WTC11 (cell line): ENCODE results near the gene MTUS2. TPM values are rescaled to one million over a fixed set of nuclear protein-coding genes. Genes with fewer than 3 reads are reported as not detected.

Experiments
- ATAC-seq: fragments of 200-7000 bp; cut with Tn5 transposase; 2 replicates; pipeline ENCODE4 v1.10.0; 2021; ENCODE audit warnings: mild to moderate bottlenecking, moderate library complexity
- CTCF ChIA-PET: fragments of 300-600 bp; sonication (Branson Sonifier 250); formaldehyde crosslinking; loops from one replicate; lab custom pipeline; 2021; ENCODE audit warnings: antibody characterized with exemption; lab: Charles Lee
- POLR2A ChIA-PET: fragments of 350-600 bp; sonication (Branson Sonifier 250); formaldehyde crosslinking; loops from one replicate; lab custom pipeline; 2021; ENCODE audit warnings: antibody characterized with exemption; lab: Charles Lee
- DNase-seq: peaks from one replicate; pipeline ENCODE4 v3.0.0; 2021; ENCODE audit warnings: low spot score
- H3K27ac Mint-ChIP-seq: 2 replicates; pipeline ENCODE4 v1.8.0; 2021; ENCODE audit warnings: mixed read lengths
- H3K27me3 Mint-ChIP-seq: 2 replicates; pipeline ENCODE4 v1.8.0; 2021; ENCODE audit warnings: low read depth, mild to moderate bottlenecking, moderate library complexity, mixed read lengths
- H3K36me3 Mint-ChIP-seq: 2 replicates; pipeline ENCODE4 v1.8.0; 2021; ENCODE audit warnings: mixed read lengths
- H3K4me1 Mint-ChIP-seq: 2 replicates; pipeline ENCODE4 v1.8.0; 2022; ENCODE audit warnings: mixed read lengths
- H3K4me3 Mint-ChIP-seq: 2 replicates; pipeline ENCODE4 v1.8.0; 2021; ENCODE audit warnings: mild to moderate bottlenecking, moderate library complexity, mixed read lengths
- H3K9me3 Mint-ChIP-seq: 2 replicates; pipeline ENCODE4 v1.8.0; 2021; ENCODE audit warnings: mixed read lengths
- CREM ChIP-seq: sonication (generic); formaldehyde crosslinking; IDR thresholded peaks from 2 replicates; pipeline ENCODE4 v1.8.1; 2022; ENCODE audit warnings: mild to moderate bottlenecking, missing genetic modification reagents, moderate library complexity
- EMX1 ChIP-seq: fragments of 250-450 bp; sonication (Bioruptor Pico); IDR thresholded peaks from 2 replicates; pipeline ENCODE4 v1.8.0; 2021; ENCODE audit warnings: mild to moderate bottlenecking
- GTF2I ChIP-seq: fragments of 250-450 bp; sonication (Bioruptor Pico); conservative IDR thresholded peaks from 2 replicates; pipeline ENCODE4 v1.4.0; 2021; ENCODE audit warnings: mild to moderate bottlenecking
- HMGA2 ChIP-seq: fragments of 250-450 bp; sonication (Bioruptor Pico); IDR thresholded peaks from 2 replicates; pipeline ENCODE4 v1.4.0; 2021; ENCODE audit warnings: mild to moderate bottlenecking, moderate library complexity
- NFATC4 ChIP-seq: fragments of 250-450 bp; sonication (Bioruptor Pico); IDR thresholded peaks from 2 replicates; pipeline ENCODE4 v1.9.0; 2021; ENCODE audit warnings: mild to moderate bottlenecking
- NR2C2 ChIP-seq: sonication (generic); formaldehyde crosslinking; IDR thresholded peaks from 2 replicates; pipeline ENCODE4 v1.8.0; 2022; ENCODE audit warnings: mild to moderate bottlenecking, missing genetic modification reagents
- RORB ChIP-seq: fragments of 250-450 bp; sonication (Bioruptor Pico); IDR thresholded peaks from 2 replicates; pipeline ENCODE4 v1.9.0; 2021; ENCODE audit warnings: mild to moderate bottlenecking
- SOX15 ChIP-seq: fragments of 250-450 bp; sonication (Bioruptor Pico); IDR thresholded peaks from 2 replicates; pipeline ENCODE4 v1.9.0; 2021; ENCODE audit warnings: mild to moderate bottlenecking
- TEAD1 ChIP-seq: sonication (generic); formaldehyde crosslinking; IDR thresholded peaks from 2 replicates; pipeline ENCODE4 v1.8.0; 2022; ENCODE audit warnings: mild to moderate bottlenecking, missing genetic modification reagents
- TEAD4 ChIP-seq: sonication (generic); formaldehyde crosslinking; IDR thresholded peaks from 2 replicates; pipeline ENCODE4 v1.8.0; 2022; ENCODE audit warnings: mild to moderate bottlenecking, missing genetic modification reagents
- ZNF317 ChIP-seq: sonication (generic); formaldehyde crosslinking; IDR thresholded peaks from 2 replicates; pipeline ENCODE4 v1.8.1; 2023; ENCODE audit warnings: low read depth, mild to moderate bottlenecking, moderate library complexity, missing genetic modification reagents, borderline replicate concordance
- ZNF396 ChIP-seq: fragments of 250-450 bp; sonication (Bioruptor Pico); IDR thresholded peaks from 2 replicates; pipeline ENCODE4 v1.8.0; 2021; ENCODE audit warnings: mild to moderate bottlenecking, moderate library complexity, borderline replicate concordance
- total RNA-seq: library from RNA; stranded (reverse); gene quantifications from 3 replicates; pipeline ENCODE4 v1.2.3, GENCODE V29; 2021
- TF ChIP-seq, protein P1 (sequence below): sonication (generic); formaldehyde crosslinking; IDR thresholded peaks from 2 replicates; pipeline ENCODE4 v1.8.0; 2022; ENCODE audit warnings: missing genetic modification reagents
- TF ChIP-seq, protein P2 (sequence below): sonication (generic); formaldehyde crosslinking; IDR thresholded peaks from 2 replicates; pipeline ENCODE4 v1.8.1; 2022; ENCODE audit warnings: low read depth, mild to moderate bottlenecking, moderate library complexity, missing genetic modification reagents, borderline replicate concordance
- TF ChIP-seq, protein P3 (sequence below): fragments of 250-450 bp; sonication (Bioruptor Pico); IDR thresholded peaks from 2 replicates; pipeline ENCODE4 v1.9.0; 2021; ENCODE audit warnings: moderate library complexity, mild to moderate bottlenecking, inconsistent platforms, borderline replicate concordance
- TF ChIP-seq, protein P4 (sequence below): fragments of 250-450 bp; sonication (Bioruptor Pico); IDR thresholded peaks from 2 replicates; pipeline ENCODE4 v1.9.0; 2021; ENCODE audit warnings: mild to moderate bottlenecking, borderline replicate concordance
- TF ChIP-seq, protein P5 (sequence below): sonication (generic); formaldehyde crosslinking; IDR thresholded peaks from 2 replicates; pipeline ENCODE4 v1.8.0; 2022; ENCODE audit warnings: mild to moderate bottlenecking, missing genetic modification reagents
- TF ChIP-seq, protein P6 (sequence below): fragments of 200-600 bp; IDR thresholded peaks from 2 replicates; pipeline ENCODE4 v1.8.0; 2022; ENCODE audit warnings: antibody characterized with exemption
- TF ChIP-seq, protein P7 (sequence below): sonication (generic); formaldehyde crosslinking; IDR thresholded peaks from 2 replicates; pipeline ENCODE4 v1.8.1; 2023; ENCODE audit warnings: mild to moderate bottlenecking, missing genetic modification reagents

The MTUS2 gene
- total RNA-seq, 1 experiment from 2014 or later: 0.22 TPM

DNA sequence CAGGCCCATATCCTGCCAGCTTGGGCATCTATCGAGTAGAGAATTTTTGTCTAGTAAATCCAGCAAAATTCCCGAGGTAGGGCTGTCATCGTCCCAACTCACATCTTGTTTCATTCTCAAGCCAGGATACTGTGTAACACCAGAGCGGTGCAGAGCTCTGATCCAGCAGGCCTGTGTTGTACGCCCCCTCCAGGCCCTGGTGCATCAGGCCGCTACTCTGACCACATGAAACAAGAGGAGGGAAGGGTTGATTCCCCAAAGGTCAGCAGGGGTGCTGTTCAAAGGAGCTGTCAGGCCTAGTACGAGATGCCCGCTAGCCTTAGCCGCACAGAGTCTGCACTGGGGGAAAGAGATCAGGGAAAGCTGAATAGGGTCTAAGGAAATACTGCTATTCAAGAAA is 499.3 kb downstream of the MTUS2 start:
- peak; percentile 100 for ATAC-seq
- no peaks in the 10 kb centered on the region for H3K36me3 Mint-ChIP-seq
- ChIA-PET CTCF (interaction anchor here (0.6 to 2.2 kb wide), 21 partner anchors 9 to 523 kb away, joined by 3 to 13 read pairs (median 3); partner anchors contain the start of gene MTUS2), POLR2A (interaction anchor here (0.6 kb wide), 1 partner anchor 962 kb away, joined by 6 read pairs; no protein-coding TSS in a partner anchor)
- DNase-seq: peak; percentile 61
- H3K4me1 Mint-ChIP-seq: no peaks in the 10 kb centered on the region; the same call in 1 of the 2 replicates
- no peak overlapping the region for H3K4me3 Mint-ChIP-seq
- H3K27ac Mint-ChIP-seq: no peak overlapping the region
- TF ChIP-seq GTF2I (CRISPR knock-in tag) (no peak), TEAD4 (CRISPR knock-in tag) (no peak), SOX15 (CRISPR knock-in tag) (no peak), HMGA2 (no peak), CREM (no peak), NR2C2 (CRISPR knock-in tag) (no peak), ZNF396 (CRISPR knock-in tag) (no peak), EMX1 (CRISPR knock-in tag) (no peak), NFATC4 (no peak), RORB (CRISPR knock-in tag) (no peak), TEAD1 (CRISPR knock-in tag) (no peak), ZNF317 (CRISPR knock-in tag) (no peak)
- TF ChIP-seq, protein P1, sequence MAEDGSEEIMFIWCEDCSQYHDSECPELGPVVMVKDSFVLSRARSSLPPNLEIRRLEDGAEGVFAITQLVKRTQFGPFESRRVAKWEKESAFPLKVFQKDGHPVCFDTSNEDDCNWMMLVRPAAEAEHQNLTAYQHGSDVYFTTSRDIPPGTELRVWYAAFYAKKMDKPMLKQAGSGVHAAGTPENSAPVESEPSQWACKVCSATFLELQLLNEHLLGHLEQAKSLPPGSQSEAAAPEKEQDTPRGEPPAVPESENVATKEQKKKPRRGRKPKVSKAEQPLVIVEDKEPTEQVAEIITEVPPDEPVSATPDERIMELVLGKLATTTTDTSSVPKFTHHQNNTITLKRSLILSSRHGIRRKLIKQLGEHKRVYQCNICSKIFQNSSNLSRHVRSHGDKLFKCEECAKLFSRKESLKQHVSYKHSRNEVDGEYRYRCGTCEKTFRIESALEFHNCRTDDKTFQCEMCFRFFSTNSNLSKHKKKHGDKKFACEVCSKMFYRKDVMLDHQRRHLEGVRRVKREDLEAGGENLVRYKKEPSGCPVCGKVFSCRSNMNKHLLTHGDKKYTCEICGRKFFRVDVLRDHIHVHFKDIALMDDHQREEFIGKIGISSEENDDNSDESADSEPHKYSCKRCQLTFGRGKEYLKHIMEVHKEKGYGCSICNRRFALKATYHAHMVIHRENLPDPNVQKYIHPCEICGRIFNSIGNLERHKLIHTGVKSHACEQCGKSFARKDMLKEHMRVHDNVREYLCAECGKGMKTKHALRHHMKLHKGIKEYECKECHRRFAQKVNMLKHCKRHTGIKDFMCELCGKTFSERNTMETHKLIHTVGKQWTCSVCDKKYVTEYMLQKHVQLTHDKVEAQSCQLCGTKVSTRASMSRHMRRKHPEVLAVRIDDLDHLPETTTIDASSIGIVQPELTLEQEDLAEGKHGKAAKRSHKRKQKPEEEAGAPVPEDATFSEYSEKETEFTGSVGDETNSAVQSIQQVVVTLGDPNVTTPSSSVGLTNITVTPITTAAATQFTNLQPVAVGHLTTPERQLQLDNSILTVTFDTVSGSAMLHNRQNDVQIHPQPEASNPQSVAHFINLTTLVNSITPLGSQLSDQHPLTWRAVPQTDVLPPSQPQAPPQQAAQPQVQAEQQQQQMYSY (CRISPR knock-in tag): no peak
- TF ChIP-seq, protein P2, sequence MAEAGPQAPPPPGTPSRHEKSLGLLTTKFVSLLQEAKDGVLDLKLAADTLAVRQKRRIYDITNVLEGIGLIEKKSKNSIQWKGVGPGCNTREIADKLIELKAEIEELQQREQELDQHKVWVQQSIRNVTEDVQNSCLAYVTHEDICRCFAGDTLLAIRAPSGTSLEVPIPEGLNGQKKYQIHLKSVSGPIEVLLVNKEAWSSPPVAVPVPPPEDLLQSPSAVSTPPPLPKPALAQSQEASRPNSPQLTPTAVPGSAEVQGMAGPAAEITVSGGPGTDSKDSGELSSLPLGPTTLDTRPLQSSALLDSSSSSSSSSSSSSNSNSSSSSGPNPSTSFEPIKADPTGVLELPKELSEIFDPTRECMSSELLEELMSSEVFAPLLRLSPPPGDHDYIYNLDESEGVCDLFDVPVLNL: no peak
- TF ChIP-seq, protein P3, sequence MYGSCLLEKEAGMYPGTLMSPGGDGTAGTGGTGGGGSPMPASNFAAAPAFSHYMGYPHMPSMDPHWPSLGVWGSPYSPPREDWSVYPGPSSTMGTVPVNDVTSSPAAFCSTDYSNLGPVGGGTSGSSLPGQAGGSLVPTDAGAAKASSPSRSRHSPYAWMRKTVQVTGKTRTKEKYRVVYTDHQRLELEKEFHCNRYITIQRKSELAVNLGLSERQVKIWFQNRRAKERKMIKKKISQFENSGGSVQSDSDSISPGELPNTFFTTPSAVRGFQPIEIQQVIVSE (CRISPR knock-in tag): no peak
- TF ChIP-seq, protein P4, sequence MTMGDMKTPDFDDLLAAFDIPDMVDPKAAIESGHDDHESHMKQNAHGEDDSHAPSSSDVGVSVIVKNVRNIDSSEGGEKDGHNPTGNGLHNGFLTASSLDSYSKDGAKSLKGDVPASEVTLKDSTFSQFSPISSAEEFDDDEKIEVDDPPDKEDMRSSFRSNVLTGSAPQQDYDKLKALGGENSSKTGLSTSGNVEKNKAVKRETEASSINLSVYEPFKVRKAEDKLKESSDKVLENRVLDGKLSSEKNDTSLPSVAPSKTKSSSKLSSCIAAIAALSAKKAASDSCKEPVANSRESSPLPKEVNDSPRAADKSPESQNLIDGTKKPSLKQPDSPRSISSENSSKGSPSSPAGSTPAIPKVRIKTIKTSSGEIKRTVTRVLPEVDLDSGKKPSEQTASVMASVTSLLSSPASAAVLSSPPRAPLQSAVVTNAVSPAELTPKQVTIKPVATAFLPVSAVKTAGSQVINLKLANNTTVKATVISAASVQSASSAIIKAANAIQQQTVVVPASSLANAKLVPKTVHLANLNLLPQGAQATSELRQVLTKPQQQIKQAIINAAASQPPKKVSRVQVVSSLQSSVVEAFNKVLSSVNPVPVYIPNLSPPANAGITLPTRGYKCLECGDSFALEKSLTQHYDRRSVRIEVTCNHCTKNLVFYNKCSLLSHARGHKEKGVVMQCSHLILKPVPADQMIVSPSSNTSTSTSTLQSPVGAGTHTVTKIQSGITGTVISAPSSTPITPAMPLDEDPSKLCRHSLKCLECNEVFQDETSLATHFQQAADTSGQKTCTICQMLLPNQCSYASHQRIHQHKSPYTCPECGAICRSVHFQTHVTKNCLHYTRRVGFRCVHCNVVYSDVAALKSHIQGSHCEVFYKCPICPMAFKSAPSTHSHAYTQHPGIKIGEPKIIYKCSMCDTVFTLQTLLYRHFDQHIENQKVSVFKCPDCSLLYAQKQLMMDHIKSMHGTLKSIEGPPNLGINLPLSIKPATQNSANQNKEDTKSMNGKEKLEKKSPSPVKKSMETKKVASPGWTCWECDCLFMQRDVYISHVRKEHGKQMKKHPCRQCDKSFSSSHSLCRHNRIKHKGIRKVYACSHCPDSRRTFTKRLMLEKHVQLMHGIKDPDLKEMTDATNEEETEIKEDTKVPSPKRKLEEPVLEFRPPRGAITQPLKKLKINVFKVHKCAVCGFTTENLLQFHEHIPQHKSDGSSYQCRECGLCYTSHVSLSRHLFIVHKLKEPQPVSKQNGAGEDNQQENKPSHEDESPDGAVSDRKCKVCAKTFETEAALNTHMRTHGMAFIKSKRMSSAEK (CRISPR knock-in tag): no peak
- TF ChIP-seq, protein P5, sequence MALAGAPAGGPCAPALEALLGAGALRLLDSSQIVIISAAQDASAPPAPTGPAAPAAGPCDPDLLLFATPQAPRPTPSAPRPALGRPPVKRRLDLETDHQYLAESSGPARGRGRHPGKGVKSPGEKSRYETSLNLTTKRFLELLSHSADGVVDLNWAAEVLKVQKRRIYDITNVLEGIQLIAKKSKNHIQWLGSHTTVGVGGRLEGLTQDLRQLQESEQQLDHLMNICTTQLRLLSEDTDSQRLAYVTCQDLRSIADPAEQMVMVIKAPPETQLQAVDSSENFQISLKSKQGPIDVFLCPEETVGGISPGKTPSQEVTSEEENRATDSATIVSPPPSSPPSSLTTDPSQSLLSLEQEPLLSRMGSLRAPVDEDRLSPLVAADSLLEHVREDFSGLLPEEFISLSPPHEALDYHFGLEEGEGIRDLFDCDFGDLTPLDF (CRISPR knock-in tag): no peak
- TF ChIP-seq, protein P6, sequence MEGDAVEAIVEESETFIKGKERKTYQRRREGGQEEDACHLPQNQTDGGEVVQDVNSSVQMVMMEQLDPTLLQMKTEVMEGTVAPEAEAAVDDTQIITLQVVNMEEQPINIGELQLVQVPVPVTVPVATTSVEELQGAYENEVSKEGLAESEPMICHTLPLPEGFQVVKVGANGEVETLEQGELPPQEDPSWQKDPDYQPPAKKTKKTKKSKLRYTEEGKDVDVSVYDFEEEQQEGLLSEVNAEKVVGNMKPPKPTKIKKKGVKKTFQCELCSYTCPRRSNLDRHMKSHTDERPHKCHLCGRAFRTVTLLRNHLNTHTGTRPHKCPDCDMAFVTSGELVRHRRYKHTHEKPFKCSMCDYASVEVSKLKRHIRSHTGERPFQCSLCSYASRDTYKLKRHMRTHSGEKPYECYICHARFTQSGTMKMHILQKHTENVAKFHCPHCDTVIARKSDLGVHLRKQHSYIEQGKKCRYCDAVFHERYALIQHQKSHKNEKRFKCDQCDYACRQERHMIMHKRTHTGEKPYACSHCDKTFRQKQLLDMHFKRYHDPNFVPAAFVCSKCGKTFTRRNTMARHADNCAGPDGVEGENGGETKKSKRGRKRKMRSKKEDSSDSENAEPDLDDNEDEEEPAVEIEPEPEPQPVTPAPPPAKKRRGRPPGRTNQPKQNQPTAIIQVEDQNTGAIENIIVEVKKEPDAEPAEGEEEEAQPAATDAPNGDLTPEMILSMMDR: no peak
- TF ChIP-seq, protein P7, sequence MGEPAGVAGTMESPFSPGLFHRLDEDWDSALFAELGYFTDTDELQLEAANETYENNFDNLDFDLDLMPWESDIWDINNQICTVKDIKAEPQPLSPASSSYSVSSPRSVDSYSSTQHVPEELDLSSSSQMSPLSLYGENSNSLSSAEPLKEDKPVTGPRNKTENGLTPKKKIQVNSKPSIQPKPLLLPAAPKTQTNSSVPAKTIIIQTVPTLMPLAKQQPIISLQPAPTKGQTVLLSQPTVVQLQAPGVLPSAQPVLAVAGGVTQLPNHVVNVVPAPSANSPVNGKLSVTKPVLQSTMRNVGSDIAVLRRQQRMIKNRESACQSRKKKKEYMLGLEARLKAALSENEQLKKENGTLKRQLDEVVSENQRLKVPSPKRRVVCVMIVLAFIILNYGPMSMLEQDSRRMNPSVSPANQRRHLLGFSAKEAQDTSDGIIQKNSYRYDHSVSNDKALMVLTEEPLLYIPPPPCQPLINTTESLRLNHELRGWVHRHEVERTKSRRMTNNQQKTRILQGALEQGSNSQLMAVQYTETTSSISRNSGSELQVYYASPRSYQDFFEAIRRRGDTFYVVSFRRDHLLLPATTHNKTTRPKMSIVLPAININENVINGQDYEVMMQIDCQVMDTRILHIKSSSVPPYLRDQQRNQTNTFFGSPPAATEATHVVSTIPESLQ (CRISPR knock-in tag): no peak
- H3K27me3 Mint-ChIP-seq: no peaks in the 10 kb centered on the region; the same call in 1 of the 2 replicates
- peaks cover 9% of the 10 kb centered on the region for H3K9me3 Mint-ChIP-seq
